ENCODE results near the gene EXOC3.

Gene EXOC3

GRCh38 chr5:514673-515072 is 71.7 kb downstream of the EXOC3 start:
- no peak overlapping the region for H3K4me2 ChIP-seq (ENCODE audit: low read length)
- no peaks in the 10 kb centered on the region for H3K4me1 ChIP-seq (ENCODE audit: low read length)
- no peak overlapping the region for H3K9ac ChIP-seq (ENCODE audit: low read length)
- no peaks in the 10 kb centered on the region for H4K20me1 ChIP-seq (ENCODE audit: insufficient read depth, low read length)
- no peak overlapping the region for H3K4me3 ChIP-seq (ENCODE audit: low read length)
- no peaks in the 10 kb centered on the region for H3K79me2 ChIP-seq (ENCODE audit: low read length)
- no peaks in the 10 kb centered on the region for H3K27me3 ChIP-seq (ENCODE audit: low read depth, low read length)
- H2AFZ ChIP-seq (ENCODE audit: low read depth, low read length), result no peak overlapping the region
- H3K9me3 ChIP-seq (ENCODE audit: insufficient read depth, low read length), result no peaks in the 10 kb centered on the region
- TF ChIP-seq EZH2phosphoT487 (IDR thresholded peaks at IDR 0.05; ENCODE audit: low read depth) (no peak), CTCF (IDR thresholded peaks at IDR 0.05; ENCODE audit: low read depth, low read length) (no peak)
- no peak overlapping the region for H3K27ac ChIP-seq (ENCODE audit: low read length)
- no peaks in the 10 kb centered on the region for H3K36me3 ChIP-seq (replicated peaks; ENCODE audit: low read depth, low read length)

GRCh38 chr5:515273-515836 is 72.4 kb downstream of the EXOC3 start:
- H3K4me2 ChIP-seq (ENCODE audit: low read length), result no peak overlapping the region
- no peak overlapping the region for H3K27ac ChIP-seq (ENCODE audit: low read length)
- no peaks in the 10 kb centered on the region for H3K36me3 ChIP-seq (replicated peaks; ENCODE audit: low read depth, low read length)
- no peak overlapping the region for H3K9ac ChIP-seq (ENCODE audit: low read length)
- TF ChIP-seq CTCF (IDR thresholded peaks at IDR 0.05; ENCODE audit: low read depth, low read length) (no peak), EZH2phosphoT487 (IDR thresholded peaks at IDR 0.05; ENCODE audit: low read depth) (no peak)
- no peaks in the 10 kb centered on the region for H4K20me1 ChIP-seq (ENCODE audit: insufficient read depth, low read length)
- H3K4me1 ChIP-seq (ENCODE audit: low read length), result no peaks in the 10 kb centered on the region
- H3K9me3 ChIP-seq (ENCODE audit: insufficient read depth, low read length), result no peaks in the 10 kb centered on the region
- H3K4me3 ChIP-seq (ENCODE audit: low read length), result no peak overlapping the region
- H3K79me2 ChIP-seq (ENCODE audit: low read length), result no peaks in the 10 kb centered on the region
- H3K27me3 ChIP-seq (ENCODE audit: low read depth, low read length), result no peaks in the 10 kb centered on the region
- H2AFZ ChIP-seq (ENCODE audit: low read depth, low read length), result no peak overlapping the region

DNA sequence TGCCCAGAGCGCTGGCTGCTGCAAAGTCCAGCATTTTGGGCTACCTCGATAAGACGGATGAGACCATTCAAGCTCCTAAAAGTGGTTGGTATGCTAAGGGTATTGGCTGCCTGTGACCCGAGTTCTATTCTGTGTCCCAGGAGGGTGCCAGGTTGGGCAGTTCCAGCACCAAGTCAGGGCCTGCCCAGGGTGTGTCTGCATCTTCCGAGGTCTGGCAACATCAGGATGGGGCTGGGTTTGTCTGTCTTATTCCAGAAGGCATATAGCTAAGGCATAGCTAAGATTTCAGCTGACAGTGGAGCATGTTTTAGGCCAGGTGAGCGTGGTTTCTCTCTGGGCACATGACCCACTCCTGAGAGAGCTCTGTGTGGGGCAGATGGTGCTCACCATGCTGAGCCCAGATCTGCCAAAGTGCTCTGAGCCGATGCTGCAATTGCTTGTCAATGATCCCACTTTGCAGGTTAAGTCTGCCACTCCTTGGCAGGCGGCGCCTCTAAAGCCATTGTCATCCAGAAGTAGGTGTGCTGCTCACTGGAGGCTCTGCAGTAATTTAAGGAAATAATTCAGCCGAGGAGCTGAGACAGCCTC is 73.5 kb downstream of the EXOC3 start:
- TF ChIP-seq EZH2phosphoT487 (IDR thresholded peaks at IDR 0.05; ENCODE audit: low read depth), result no peak
- TF ChIP-seq CTCF (IDR thresholded peaks at IDR 0.05; ENCODE audit: low read depth, low read length), result no peak
- H4K20me1 ChIP-seq (ENCODE audit: insufficient read depth, low read length), result no peaks in the 10 kb centered on the region
- no peaks in the 10 kb centered on the region for H3K27me3 ChIP-seq (ENCODE audit: low read depth, low read length)
- H3K9ac ChIP-seq (ENCODE audit: low read length), result no peak overlapping the region
- no peaks in the 10 kb centered on the region for H3K79me2 ChIP-seq (ENCODE audit: low read length)
- H3K4me3 ChIP-seq (ENCODE audit: low read length), result no peak overlapping the region
- no peaks in the 10 kb centered on the region for H3K36me3 ChIP-seq (replicated peaks; ENCODE audit: low read depth, low read length)
- no peak overlapping the region for H2AFZ ChIP-seq (ENCODE audit: low read depth, low read length)
- no peak overlapping the region for H3K4me2 ChIP-seq (ENCODE audit: low read length)
- H3K9me3 ChIP-seq (ENCODE audit: insufficient read depth, low read length), result no peaks in the 10 kb centered on the region
- H3K27ac ChIP-seq (ENCODE audit: low read length), result no peak overlapping the region
- H3K4me1 ChIP-seq (ENCODE audit: low read length), result no peaks in the 10 kb centered on the region
